Pulmonary artery endothelial cell (primary cell): Measurements from ENCODE around the gene MORN5. TPM values are rescaled to one million over a fixed set of nuclear protein-coding genes. Genes with fewer than 3 reads are reported as not detected.
A peak's percentile ranks its signal among the peaks of the same experiment; 100 is the strongest.

Experiments used
- DNase-seq: peaks from one replicate; pipeline ENCODE4 v3.0.0-alpha.2; 2011; ENCODE audit warnings: low read depth, low spot score
- total RNA-seq: library from RNA; depleted of rRNA; stranded (reverse); fragments of >200 nt; gene quantifications from 2 replicates; pipeline ENCODE4 v1.2.3, GENCODE V29; 2014

The MORN5 gene
- total RNA-seq, 1 donor from 2014 or later: not detected

GRCh38 chr9:122124528-122124927 is 35.2 kb upstream of the MORN5 start:
- no peak for DNase-seq

- peak; percentile 39 for DNase-seq
Measured at GRCh38 chr9:122125158-122125508, 34.6 kb upstream of the MORN5 start.

GRCh38 chr9:122125509-122126330 is 34.0 kb upstream of the MORN5 start:
- no peak for DNase-seq

GRCh38 chr9:122126331-122127261 is 33.1 kb upstream of the MORN5 start:
- DNase-seq: no peak

- no peak for DNase-seq
Measured at GRCh38 chr9:122127396-122127798, 32.3 kb upstream of the MORN5 start.

DNA sequence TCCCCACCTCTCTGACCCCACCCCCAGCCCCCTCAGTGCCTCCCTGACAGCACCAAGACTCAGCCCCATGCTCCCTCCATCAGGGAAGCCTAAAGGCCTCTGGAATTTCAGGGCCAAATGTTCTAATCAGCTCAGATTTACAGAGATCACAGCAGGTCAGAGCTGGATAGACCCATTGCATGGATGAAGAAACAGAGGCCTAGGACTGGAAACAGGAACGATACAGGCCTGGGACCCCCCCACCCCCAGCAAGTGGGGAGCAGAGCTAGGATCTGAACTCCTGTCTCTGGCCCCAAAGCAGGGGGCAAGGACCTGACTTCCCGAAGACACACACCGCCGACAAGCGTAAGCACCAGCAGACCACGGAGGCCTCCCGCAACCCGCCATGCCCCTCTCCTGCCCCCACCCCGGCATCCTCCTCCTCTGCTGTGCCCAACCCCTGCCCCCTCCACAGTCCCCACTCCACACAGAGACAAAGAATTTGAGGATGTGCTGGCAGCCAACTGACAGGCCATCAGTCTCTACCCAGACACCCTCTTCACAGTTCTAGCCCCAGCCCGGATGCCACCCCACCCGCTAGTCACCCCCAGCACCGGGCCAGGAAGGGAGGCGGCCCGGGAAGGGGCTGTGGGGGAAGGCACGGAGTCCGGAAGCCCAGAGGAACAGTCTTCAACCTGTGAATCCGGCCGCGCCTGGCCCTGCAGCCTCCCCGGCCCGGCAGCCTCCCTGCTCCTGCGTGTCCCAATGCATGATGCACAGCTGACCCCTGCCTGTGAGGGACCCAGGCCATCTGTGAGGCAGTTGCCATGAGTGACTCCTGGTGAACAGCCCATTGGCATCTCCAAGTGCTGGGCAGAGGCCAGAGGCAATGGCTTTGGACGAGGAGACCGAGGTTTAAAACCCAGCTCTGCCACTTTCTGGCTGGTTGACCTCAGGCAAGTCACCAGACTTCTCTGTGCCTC is 31.4 kb upstream of the MORN5 start:
- DNase-seq: no peak

DNA sequence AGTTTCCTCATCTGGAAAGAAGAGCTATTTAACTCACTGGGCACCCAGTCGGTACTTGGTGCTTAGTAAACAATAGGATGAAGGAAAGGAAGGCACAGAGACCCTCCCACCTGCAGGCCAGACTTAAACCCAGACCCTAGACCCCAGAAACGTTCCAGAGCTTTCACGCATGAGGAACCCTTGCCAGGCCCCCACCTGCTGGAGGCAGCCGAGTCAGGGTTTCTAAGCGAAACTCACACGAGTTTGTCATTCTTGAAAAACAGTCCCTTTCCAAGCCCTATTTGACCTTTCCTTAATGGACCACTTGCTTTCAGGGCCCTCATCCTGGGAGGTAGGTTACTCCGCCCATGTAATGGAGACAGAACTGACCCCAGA is 30.8 kb upstream of the MORN5 start:
- no peak for DNase-seq

- DNase-seq: no peak
Measured at GRCh38 chr9:122129969-122130368, 29.7 kb upstream of the MORN5 start.

DNA sequence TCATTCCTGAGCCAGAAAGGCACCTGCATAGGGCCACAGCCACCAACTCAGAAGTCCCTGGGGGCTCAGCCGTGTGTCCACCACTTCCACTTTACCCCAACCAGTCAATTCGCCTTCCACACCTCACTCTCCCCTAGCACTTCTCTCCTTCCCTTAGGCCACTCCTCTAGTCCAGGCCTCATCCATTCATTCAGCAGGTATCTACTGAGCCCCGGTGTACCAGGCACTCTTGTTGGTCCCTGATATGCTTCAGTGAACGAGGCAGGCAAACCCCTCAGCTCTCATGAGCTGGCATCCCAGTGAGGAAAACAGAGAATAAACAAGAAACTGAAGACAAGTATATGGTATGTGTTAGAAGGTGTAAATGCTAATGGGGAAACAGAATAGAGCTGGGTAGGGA is 28.9 kb upstream of the MORN5 start:
- no peak for DNase-seq

GRCh38 chr9:122131401-122132001 is 28.2 kb upstream of the MORN5 start:
- DNase-seq: no peak

DNA sequence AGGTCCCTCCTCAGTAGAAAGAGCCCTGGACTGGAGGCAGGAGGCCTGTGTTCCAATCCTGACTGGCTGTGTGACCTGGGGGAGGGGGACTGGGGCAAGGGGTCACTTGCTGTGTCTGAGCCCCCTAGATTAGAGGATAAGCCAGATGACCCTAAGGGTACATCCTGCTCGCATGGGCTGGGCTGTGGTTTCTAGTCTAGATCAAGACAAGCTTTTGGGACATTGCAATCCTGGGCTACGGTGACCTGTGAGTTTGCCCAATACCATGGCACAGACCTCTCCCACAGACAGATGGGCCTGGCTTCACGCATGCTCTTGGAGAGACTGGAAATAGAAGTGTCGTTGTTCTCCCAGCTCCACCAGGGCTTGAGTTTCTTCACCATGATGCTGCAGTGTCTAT is 27.2 kb upstream of the MORN5 start:
- no peak for DNase-seq

GRCh38 chr9:122133263-122133983 is 26.3 kb upstream of the MORN5 start:
- DNase-seq: no peak

DNA sequence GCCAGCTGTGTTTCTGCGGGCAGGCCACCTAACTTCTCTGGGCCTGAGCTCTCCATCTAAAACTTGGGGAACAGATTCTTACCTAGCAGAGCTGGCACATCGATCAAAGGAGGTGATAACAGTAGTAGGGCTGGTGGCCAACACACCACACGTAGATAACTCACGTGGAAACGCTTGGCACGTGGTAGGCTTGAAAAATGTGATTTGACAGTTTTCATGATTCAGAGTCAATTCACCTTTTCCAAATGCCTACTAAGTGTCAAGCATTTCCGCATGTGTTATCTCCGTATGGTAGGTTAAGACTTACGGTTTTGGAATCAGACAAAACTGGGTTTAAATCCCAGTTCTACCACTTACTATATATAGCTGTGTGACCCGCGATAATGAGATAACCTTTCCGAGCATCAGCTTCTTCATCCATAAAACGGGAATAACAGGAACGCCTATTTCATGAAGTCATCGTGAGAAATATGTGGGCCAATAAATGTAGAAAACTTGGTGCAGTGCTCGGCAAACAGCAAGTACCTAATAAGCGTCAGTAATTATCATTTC is 25.6 kb upstream of the MORN5 start:
- DNase-seq: no peak

GRCh38 chr9:122134822-122135528 is 24.7 kb upstream of the MORN5 start:
- DNase-seq: no peak

DNA sequence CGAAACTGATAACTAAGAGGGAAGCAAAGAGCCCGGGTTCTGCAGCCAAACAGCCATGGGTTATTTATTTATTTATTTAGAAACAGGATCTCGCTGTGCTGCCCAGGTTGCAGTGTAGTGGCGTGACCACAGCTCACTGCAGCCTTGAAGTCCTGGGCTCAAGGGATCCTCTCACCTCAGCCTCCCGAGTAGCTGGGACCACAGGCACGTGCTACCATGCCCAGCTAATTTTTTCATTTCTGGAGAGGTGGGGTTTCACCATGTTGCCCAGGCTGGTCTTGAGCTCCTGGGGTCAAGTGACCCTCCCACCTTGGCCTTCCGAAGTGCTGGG is 24.2 kb upstream of the MORN5 start:
- no peak for DNase-seq

DNA sequence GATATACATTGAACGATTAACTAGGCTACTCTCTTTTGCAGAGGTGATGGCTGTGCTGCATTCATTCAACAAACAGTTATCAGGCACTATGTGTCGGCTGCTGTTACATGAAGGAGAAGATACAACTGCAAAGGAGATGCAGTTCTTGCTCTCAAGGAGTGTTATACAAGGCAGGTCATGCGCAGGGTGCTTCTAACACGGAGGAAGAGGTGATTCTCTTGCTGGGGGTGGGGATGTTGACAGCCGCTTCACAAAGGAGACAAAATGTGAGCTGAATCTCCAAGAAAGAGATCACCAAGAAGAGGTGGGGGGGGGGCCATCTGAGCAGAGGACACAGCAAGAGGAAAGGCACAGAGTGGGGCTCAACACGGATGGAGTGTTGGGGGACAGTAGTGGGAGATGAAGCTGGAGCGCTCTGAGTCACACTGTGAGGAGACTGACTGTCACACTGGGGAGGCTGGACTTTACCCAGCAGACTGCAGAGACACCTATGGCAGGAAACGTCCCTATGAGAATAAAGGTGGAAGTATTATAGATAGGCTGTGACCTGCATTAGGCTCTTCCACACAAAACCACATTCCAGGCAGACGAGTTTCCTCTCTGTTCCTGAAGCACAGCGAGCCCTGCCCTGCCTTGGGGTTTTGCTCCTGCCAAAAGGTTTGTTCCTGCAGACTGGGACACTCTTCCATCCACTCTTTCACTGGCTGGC is 21.0 kb upstream of the MORN5 start:
- no peak for DNase-seq

- DNase-seq: no peak
Measured at GRCh38 chr9:122140368-122141193, 19.1 kb upstream of the MORN5 start.

DNA sequence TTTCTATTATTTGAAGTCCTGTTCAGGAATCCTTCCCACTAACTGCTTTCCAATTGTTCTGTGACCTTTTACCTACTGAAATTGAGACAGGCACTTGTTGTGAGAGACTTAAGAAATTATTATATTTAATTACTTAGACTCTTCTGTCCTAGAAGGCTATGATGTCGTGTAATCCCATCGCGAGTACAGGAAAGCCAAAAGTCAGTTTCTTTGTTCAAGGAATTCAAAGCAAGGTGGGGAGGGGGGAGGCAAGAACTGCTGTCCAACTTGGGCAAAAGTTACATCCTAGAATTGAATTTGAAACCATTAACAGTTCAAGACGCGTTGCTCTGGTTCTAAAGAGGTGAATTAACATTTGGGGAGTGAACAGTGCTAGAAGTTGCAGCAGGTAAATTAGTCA is 18.0 kb upstream of the MORN5 start:
- DNase-seq: no peak
